Activated CD4-positive, CD25-positive, alpha-beta regulatory T cell treated with anti-CD3 and anti-CD28 coated beads, Interleukin-2, amount 50 U/mL, for 16 hours (primary cell): ENCODE measurements around the gene CYP2C18.
"Not testable (repeated sequence)": the region's sequence is repeated elsewhere in the genome, so short reads cannot be mapped to it uniquely, and the experiment has no call there.

ENCODE experiments used
- DNase-seq: peaks from one replicate; pipeline ENCODE4 v3.0.0-alpha.2; 2020; ENCODE audit warnings: low read depth, low spot score

The CYP2C18 gene

GRCh38 chr10:94683214-94684054 is at the start of gene CYP2C18:
CYP2C18 (plus strand) TSS chr10:94683729; CDS start chr10:94683820, 91 bp downstream.
- DNase-seq, result no peak

- DNase-seq, result not testable (repeated sequence)
Measured at GRCh38 chr10:94638097-94638496, 45.4 kb upstream of the CYP2C18 start.

- no peak for DNase-seq
Measured at GRCh38 chr10:94639902-94640301, 43.6 kb upstream of the CYP2C18 start.

GRCh38 chr10:94640562-94640961 is 43.0 kb upstream of the CYP2C18 start:
- no peak for DNase-seq

GRCh38 chr10:94641480-94641879 is 42.0 kb upstream of the CYP2C18 start:
- no peak for DNase-seq

- DNase-seq, result no peak
Measured at GRCh38 chr10:94644352-94644751, 39.2 kb upstream of the CYP2C18 start.

GRCh38 chr10:94645285-94645684 is 38.2 kb upstream of the CYP2C18 start:
- no peak for DNase-seq

- not testable (repeated sequence) for DNase-seq
Measured at GRCh38 chr10:94655201-94655600, 28.3 kb upstream of the CYP2C18 start.

GRCh38 chr10:94663061-94663460 is 20.5 kb upstream of the CYP2C18 start:
- not testable (repeated sequence) for DNase-seq

GRCh38 chr10:94666391-94667102 is 17.0 kb upstream of the CYP2C18 start:
- no peak for DNase-seq

- DNase-seq, result no peak
Measured at GRCh38 chr10:94673614-94674321, 9.8 kb upstream of the CYP2C18 start.

- DNase-seq, result no peak
Measured at GRCh38 chr10:94676496-94676895, 7.0 kb upstream of the CYP2C18 start.

- DNase-seq, result no peak
Measured at GRCh38 chr10:94677691-94678090, 5.8 kb upstream of the CYP2C18 start.

GRCh38 chr10:94678475-94678874 is 5.1 kb upstream of the CYP2C18 start:
- DNase-seq, result no peak

GRCh38 chr10:94680544-94680943 is 3.0 kb upstream of the CYP2C18 start:
- no peak for DNase-seq

GRCh38 chr10:94682636-94683035 is 893 bp upstream of the CYP2C18 start:
- not testable (repeated sequence) for DNase-seq

- DNase-seq, result no peak
Measured at GRCh38 chr10:94687625-94688248, 4.2 kb downstream of the CYP2C18 start.

- DNase-seq, result no peak
Measured at GRCh38 chr10:94706089-94706488, 22.6 kb downstream of the CYP2C18 start.

GRCh38 chr10:94710578-94710977 is 27.0 kb downstream of the CYP2C18 start:
- no peak for DNase-seq

- DNase-seq, result no peak
Measured at GRCh38 chr10:94725871-94726270, 42.3 kb downstream of the CYP2C18 start.

- DNase-seq, result no peak
Measured at GRCh38 chr10:94735197-94735596, 51.7 kb downstream of the CYP2C18 start.

- DNase-seq, result no peak
Measured at GRCh38 chr10:94738588-94738987, 55.1 kb downstream of the CYP2C18 start.
